Measurements from ENCODE around the gene SETDB2. TPM values are rescaled to one million over a fixed set of nuclear protein-coding genes. Genes with fewer than 3 reads are reported as not detected.

Gene SETDB2, protein sequence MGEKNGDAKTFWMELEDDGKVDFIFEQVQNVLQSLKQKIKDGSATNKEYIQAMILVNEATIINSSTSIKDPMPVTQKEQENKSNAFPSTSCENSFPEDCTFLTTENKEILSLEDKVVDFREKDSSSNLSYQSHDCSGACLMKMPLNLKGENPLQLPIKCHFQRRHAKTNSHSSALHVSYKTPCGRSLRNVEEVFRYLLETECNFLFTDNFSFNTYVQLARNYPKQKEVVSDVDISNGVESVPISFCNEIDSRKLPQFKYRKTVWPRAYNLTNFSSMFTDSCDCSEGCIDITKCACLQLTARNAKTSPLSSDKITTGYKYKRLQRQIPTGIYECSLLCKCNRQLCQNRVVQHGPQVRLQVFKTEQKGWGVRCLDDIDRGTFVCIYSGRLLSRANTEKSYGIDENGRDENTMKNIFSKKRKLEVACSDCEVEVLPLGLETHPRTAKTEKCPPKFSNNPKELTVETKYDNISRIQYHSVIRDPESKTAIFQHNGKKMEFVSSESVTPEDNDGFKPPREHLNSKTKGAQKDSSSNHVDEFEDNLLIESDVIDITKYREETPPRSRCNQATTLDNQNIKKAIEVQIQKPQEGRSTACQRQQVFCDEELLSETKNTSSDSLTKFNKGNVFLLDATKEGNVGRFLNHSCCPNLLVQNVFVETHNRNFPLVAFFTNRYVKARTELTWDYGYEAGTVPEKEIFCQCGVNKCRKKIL
- 7.3 and 8.1 TPM in 2 replicates for total RNA-seq (2014; rRNA removed; shearing (Covaris generic))
- polyA plus RNA-seq (2014; cell fraction: nucleus; rRNA removed), result 4.0 and 5.0 TPM in 2 replicates

DNA sequence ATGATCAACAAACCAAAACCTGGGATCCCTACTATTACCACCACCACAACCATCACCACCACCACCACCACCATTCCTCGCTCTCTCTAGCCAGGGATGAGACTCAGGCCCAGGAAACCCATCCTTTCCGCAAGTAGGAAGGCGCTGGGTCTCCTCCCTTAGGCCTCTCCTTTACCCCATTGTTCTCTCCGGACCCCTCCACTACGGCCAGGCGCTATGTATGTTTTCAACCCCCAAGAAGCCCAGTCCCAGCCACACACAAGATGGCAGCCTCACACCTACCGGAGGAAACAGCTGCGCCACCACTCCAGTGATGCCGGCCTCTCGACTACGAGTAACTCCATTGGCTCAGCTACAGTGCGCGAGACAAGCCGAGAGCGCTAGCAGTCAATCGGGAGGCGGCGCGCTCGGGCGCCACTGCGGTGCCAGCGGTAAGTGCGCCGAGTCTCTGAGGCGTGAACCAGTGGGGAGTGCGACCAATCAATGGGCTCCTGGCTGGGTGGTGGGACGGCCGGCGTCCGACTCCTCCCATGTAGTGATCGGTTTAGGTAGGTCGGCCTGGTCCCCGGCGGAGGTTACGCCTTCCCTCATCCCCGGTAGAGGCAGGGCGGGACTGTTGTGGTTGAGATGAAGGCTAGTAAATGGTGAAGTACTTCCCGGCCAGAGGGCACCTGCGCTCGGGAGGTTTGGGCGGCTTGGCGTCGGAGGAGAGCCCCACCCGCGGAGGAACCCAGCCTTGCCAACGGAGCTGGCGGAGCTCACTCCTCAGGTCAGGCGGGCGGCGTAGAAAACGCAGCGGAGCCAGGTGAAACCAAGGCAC lies at the start of gene SETDB2, which contains the start of gene CAB39L:
SETDB2 (plus strand) TSS at position 571 of the 820 bp plus-strand sequence. CDS start 7,620 bp downstream, outside the sequence.
CAB39L (minus strand) TSS at position 361 of the 820 bp plus-strand sequence. CDS start 61,154 bp downstream, outside the sequence.
- DNase-seq (ENCODE audit: extremely low read depth, low read depth), result peak; percentile 96

DNA sequence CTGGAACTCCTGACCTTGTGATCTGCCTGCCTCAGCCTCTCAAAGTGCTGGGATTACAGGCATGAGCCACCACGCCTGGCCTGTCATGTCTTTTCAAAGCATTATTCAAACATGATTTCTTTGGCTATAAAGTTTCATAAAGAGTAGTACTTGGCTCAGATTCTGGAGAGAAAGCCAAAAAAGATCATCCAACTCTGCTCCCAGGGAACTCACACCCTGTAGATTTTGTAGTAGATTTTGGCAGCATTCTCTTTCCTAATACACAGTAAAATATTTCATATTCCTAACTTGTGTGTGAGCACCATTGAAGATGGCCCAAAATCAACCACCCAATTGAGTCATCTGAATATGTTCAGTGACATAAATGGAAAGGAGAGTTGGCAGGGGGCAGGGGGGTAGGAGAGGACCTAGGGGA lies 48.6 kb upstream of the SETDB2 start:
- no peak for DNase-seq (ENCODE audit: extremely low read depth, low read depth)

DNA sequence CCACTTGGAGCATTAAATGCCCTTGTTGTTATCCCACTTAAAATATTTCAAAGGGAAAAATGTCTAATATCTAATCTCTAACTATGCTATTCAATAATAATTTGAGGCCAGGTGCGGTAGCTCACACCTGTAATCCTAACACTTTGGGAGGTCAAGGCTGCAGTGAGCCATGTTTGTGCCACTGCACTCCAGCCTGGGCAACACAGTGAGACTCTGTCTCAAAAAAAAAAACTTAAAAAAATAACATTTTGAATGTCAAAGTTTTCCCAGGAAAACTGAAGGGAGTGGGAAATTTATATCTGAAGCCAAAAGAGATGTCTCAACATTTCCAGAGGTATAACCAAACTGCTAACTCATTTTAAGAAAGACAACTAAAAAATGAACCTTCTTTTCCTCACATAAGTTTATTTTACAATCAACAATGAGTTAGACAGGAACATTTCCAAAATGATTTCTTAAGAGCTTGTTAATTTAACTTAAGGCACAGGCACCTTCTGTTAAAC lies 48.1 kb upstream of the SETDB2 start:
- DNase-seq (ENCODE audit: extremely low read depth, low read depth), result no peak

DNA sequence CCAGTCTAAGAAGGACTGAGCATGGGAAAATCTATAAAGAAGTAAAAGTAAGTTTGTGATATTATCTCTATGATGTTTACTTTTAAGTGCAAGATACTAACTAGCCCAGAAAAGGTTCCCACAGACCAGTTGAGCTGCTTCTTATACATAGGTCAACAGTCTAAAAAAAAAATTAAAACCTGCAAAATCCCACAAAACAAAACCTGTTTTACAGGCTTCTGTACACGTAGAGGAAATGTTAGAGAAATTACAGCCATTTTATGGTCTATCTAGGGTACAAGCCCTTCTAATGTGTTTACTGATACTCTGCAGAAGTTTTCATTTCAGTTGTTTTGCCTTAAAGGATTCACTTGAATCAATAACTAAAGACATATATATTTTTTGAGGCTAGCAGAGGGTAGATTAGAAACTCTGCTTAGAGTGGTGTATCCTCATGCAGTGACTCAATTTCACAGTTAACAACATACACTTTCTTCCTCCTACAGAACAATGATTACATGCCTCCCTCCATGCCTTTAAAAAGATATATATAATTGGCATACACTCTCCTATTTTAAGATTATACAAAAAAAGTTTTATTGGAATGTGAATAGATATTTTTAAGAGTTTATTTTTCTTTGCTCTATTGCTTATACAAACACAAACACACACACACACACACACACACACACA lies 44.1 kb upstream of the SETDB2 start:
- no peak for DNase-seq (ENCODE audit: extremely low read depth, low read depth)

DNA sequence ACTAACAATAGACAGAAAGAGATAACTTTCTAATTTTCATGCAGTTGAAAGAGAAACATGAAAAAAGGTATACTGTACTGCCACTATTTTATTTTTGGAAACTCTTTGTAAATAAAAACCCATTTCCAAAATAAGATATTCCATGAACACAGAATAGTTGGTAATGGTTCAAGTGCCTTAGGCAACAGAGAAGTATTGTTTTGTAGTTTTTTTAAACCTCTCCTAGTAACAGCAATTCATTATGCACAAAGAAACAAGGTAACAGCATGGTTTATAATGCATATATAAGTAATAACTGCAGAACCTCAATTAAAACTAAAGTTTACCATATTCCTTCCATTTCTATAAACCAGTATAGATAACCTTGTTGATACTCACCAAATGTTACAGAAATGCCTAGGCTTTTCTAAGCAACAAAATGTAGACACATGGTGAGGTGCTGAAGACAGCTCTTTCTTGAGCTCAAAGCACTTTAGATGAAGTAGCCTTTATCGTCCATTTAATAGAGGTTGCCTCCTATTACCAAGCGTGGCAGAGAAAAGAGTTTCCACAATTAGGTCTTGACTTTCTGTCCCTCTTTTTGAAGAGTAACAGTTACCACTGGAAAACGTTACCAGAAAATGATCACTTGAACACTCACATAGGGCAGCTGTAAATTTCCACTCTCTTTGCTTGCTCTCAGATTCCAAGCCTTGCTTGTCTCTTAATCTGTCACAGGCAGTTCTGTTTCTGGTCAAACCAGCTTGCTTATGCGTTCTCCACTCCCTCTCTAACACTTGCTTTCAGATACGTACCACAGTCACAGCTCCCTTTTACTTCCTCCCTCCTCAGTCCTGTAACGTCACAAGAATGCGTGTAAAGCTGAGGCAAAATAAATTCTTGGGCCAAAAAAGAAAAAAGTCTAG lies 43.1 kb upstream of the SETDB2 start:
- DNase-seq (ENCODE audit: extremely low read depth, low read depth), result no peak

DNA sequence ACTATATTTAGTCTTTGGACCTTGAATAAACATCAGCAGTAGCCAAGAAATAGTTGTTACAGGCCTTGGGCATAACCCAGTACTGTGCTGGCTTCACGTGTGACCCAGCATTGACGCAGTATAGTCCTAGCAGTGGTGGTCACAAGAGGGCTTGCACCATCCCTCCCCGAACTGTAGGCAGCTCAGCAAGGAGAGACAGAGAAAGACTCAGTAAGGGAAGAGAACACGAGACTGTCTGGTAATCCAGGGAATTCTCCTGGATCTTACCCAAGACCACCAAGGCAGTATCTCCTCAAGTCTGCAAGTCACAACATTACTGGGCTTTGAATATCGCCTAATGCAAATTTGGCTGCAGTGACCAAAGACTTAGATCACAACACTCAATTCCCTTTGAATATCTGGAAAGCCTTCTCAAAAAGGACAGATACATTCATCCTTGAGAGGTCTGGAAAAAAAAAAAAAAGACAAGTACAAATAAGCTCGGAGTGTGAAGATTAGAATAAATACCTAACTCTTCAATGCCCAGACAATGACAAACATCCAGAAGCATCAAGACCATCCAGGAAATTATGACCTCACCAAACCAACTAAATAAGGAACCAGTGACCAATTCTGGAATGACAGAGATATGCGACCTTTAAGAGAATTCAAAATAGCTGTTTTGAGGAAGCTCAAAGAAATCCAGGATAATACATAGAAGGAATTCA lies 39.9 kb upstream of the SETDB2 start:
- DNase-seq (ENCODE audit: extremely low read depth, low read depth), result no peak

DNA sequence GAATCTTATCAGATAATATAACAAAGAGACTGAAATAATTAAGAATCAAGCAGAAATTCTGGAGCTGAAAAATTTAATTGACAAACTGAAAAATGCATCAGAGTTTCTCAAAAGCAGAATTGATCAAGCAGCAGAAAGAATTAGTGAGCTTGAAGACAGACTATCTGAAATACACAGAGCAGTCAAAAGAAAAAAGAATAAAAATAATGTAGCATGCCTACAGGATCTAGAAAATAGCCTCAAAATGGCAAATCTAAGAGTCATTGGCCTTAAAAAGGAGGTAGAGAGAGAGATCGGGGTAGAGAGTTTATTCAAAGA lies 39.4 kb upstream of the SETDB2 start:
- no peak for DNase-seq (ENCODE audit: extremely low read depth, low read depth)

DNA sequence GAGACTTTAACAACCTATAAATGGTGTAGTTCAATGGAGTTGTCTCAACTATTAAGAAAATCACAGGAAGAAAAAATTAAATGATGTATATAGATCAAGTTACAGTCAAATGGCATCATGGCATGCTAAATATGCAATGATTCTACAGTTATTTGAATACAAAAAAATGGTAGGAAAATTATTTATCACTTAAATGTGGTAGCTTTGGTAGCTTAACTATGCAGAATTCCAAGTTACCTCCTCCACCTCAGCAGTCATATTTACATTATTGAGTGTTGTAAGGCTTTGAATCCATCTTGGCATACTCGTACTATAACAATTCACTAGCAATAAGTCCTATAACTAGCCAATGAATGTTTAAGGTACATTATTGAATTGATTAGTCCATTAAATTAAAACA lies 37.0 kb upstream of the SETDB2 start:
- DNase-seq (ENCODE audit: extremely low read depth, low read depth), result no peak

DNA sequence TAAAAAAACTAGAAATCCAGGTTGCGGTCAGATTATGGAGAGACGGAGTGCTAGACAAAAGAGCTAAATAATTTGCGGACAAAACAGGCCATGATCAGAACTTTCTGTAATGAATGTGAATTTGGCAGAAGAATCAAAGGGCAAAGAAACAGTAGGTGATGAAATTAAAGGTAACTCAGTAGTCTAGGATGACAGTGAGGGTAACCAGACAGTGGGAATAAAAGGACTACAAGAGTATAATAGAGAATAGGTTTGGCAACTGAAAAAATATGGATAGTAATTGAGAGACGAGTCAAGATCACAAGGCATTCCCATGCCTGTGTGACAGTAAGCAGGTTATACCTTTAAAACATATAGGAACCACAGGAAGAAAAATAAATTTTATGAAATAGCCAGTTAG lies 36.1 kb upstream of the SETDB2 start:
- DNase-seq (ENCODE audit: extremely low read depth, low read depth), result no peak

DNA sequence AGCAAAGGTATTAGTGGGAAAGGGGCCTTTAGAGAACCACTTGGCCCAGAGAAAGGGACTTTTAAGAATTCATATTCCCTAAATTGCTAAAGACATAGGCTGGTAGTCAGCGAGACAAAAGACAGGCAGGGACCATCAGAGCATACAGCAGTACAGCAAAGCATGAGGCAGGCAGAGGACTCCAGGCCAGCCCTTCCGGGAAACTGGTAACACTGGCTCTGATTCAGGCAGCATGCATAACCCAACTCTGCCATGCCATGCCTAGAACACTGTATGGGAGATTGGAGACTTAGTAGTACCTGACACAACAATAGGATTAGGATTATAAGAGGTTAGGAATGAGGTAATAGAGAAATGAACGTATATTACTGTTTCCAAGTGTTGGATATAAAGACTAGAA lies 35.1 kb upstream of the SETDB2 start:
- DNase-seq (ENCODE audit: extremely low read depth, low read depth), result no peak

DNA sequence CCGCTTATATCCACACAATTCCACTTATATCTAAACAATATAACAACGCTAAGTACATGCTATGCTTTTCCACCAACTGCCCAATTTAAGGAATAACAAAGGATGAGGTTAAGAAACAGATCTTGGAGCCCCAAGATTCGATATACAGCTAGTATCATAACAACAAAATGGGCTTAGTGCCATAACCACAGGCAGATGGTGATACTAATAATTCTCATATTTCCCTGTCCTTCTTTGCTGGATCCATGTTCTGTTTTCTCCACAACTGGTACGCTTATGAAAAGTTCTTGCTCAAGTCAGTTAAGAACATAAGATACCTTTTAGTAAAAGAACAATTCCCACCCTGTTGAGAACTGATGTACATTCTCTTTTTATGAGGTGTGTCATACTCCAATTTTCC lies 34.1 kb upstream of the SETDB2 start:
- DNase-seq (ENCODE audit: extremely low read depth, low read depth), result no peak

DNA sequence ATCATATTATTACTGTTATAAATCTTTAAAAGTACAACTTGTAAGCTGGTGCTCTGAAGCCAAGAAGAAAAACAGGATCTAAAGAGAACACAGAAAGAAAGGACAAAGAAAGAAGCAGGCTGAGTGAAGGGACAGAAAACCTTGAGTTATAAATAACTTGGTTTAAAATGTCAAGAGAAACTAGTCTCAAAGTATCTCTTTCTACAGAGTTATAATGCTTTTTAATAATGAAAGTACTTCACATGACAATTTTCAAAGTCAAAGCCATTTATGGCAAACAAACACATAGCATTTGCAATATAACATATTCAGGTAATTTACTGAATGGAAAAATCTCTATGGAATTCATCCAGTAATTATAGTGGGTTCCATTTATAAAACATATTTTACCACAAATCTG lies 33.6 kb upstream of the SETDB2 start:
- DNase-seq (ENCODE audit: extremely low read depth, low read depth), result no peak

DNA sequence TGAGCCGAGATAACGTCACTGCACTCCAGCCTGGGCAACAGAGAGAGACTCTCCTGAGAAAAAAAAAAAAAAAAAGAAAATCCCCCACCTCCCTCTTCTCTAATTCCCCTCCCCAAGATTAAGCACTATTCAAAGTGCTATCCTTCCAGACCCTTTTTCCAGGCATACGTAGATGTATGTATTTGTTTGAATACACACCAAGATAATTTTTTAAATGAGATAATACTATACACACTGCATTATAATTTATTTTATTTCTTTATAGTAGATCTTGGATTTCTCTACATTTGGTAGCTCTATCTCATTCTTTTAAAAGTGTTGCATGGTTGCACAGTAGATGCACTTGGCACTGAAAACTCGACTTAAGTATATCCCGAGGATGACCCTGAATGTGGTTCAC lies 32.7 kb upstream of the SETDB2 start:
- DNase-seq (ENCODE audit: extremely low read depth, low read depth), result no peak

DNA sequence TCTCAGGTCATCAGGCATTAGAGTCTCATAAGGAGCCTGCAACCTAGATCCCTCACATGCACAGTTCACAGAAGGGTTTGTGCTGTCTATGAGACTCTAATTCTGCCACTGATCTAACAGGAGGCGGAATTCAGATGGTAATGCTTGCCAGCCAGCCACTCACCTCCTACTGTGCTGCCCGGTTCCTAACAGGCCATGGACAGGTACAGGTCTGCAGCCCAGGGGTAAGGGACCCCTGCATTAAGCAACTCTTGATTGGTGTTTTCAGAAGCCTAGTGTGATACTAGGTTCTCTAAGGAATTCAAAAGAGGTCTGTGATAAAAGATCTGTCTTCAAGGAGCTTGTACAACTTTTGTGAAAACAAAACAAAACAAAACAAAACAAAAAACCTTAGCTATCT lies 31.3 kb upstream of the SETDB2 start:
- no peak for DNase-seq (ENCODE audit: extremely low read depth, low read depth)

DNA sequence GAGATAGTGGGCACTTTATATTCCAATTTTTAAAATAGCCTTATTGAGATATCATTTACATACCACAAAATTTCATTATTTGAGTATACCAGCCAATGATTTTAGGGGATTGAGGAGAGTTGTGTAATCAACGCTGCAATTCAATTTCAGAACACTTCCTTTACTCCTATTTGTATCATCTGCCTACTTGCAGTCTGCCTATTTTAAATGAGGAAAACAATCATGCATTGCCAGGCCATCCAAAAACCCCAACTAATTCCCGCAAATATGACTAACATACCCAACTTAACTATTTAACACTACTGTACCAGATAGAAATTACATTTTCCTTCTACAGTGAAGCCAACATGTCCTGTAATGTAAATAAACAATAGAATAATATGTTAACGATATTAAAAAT lies 26.9 kb upstream of the SETDB2 start:
- no peak for DNase-seq (ENCODE audit: extremely low read depth, low read depth)

DNA sequence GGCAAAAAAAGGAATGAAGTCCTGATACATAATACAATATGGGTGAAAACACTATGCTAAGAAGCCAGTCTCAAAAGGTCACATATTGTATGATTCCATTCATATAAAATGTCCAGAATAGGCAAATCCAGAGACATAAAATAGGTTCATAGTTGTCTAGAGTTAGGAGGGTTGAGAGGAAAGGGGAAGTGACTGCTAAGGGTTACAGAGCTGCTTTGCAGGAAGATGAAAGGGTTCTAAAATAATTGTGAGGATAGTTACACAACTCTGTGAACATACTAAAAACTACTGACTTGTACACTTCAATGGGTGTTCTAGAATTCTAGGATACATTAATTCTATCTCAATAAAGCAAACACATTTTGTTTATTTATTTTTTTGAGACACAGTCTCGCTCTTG lies 25.9 kb upstream of the SETDB2 start:
- no peak for DNase-seq (ENCODE audit: extremely low read depth, low read depth)

DNA sequence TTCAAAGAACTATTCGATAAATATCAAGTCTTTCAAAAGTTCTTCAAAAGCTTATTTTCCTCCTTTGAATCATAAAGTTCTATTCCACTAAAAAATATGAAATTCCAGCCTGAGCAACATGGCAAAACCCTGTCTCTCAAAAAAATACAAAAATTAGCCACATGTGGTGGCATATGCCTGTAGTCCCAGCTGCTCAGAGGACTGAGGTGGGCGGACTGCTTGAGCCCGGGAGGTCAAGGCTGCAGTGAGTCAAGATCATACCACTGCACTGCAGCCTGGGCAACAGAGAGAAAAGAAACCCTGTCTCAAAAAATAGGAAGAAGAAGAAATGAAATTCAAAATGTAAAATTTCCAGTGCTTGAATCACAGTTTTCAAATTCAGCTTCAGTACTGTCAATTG lies 24.8 kb upstream of the SETDB2 start:
- DNase-seq (ENCODE audit: extremely low read depth, low read depth), result no peak

DNA sequence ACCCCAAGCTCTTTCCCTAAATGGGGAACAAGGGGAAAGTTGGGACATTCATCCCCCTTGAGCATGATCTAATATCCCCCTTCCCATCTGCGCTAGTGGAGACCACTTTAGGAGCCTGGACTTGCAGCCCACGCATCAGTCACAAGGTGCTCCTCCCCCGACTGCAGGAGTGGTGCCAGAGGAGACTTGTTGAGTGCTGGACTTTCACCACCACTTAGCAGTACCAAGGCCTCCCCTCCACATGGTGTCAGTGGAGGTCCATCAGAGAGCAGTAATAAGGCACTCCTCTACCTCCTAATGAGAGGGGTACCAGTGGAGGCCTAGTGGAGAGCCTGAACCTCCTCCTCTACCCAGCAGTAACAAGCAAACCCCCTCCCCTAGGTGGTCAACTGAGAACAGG lies 22.7 kb upstream of the SETDB2 start:
- no peak for DNase-seq (ENCODE audit: extremely low read depth, low read depth)
